H1 (cell line): Measurements from ENCODE around the gene CHDH. TPM values are rescaled to one million over a fixed set of nuclear protein-coding genes. Genes with fewer than 3 reads are reported as not detected.

ENCODE experiments used
- ASH2L ChIP-seq: fragments of 200-600, 300-600 bp; sonication (generic); IDR thresholded peaks from one replicate; pipeline ENCODE4 v1.7.1; 2017; ENCODE audit warnings: low read length
- HDAC6 ChIP-seq: IDR thresholded peaks from one replicate; pipeline ENCODE4 v1.7.1; 2012; ENCODE audit warnings: low read depth, mild to moderate bottlenecking, inconsistent platforms, low read length, moderate library complexity
- polyA plus RNA-seq, 7 experiments: library from polyadenylated mRNA; depleted of rRNA in 3 of 7; stranded (reverse) in 5 of 7; unstranded in 2 of 7; fragments of >200 nt in 5 of 7; fragments of 200-250 nt in 2 of 7; gene quantifications; 1 replicate in 5 of 7; 2 replicates in 1 of 7; 4 replicates in 1 of 7; pipeline versions ENCODE4 v1.2.1 to v1.2.3, GENCODE V29; 2011 to 2013; ENCODE audit warnings: missing spikeins in 2 of 7, mixed read lengths in 2 of 7
- total RNA-seq: library from RNA; stranded (reverse); fragmentation: NEBNext Ultra II Directional; extraction: Animal tissue kit (Norgen Biotek cat#: 25700); gene quantifications from 2 replicates; pipeline ENCODE4 v1.2.1, GENCODE V29; 2021
- TF ChIP-seq, protein P1 (sequence below): IDR thresholded peaks from 2 replicates; pipeline ENCODE4 v1.6.1; 2012; ENCODE audit warnings: inconsistent platforms
- TF ChIP-seq, protein P2 (sequence below): IDR thresholded peaks from 2 replicates; pipeline ENCODE4 v1.6.1; 2011; ENCODE audit warnings: low read length, improper control_type of control experiment

The CHDH gene
- total and polyA plus RNA-seq, 2 of the 8 experiments (the other 6 are each of a cell fraction or from before 2014, with no cell fraction given) = 4.9 to 10.3 TPM

DNA sequence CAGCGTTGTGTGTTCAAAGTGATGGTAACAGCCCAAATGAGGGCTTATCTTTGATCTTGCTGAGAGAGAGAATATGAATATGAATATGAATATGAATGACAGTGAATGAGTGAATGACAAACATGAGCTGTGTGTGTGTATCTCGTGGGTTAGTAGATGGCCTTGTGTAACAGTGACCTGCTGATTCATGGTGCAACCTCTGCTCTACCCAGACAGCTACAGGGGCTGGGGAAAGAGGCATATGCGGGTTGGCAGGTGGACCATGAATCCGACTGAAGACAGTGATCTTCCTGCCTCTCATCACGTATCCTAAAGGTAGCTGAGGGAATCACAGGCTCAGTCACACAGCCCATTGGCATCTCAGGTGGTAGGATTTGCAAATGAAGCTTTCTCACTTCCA, 58.2 kb downstream of the CHDH start (continued):
- TF ChIP-seq, protein P1, sequence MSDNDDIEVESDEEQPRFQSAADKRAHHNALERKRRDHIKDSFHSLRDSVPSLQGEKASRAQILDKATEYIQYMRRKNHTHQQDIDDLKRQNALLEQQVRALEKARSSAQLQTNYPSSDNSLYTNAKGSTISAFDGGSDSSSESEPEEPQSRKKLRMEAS = no peak
- TF ChIP-seq ASH2L (no peak), HDAC6 (no peak)
- TF ChIP-seq, protein P2, sequence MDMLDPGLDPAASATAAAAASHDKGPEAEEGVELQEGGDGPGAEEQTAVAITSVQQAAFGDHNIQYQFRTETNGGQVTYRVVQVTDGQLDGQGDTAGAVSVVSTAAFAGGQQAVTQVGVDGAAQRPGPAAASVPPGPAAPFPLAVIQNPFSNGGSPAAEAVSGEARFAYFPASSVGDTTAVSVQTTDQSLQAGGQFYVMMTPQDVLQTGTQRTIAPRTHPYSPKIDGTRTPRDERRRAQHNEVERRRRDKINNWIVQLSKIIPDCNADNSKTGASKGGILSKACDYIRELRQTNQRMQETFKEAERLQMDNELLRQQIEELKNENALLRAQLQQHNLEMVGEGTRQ = no peak
